HCT116 (cell line): ENCODE data around the gene TEX2. TPM values are rescaled to one million over a fixed set of nuclear protein-coding genes. Genes with fewer than 3 reads are reported as not detected.

Source experiments
- ATAC-seq: fragments of 200-7000 bp; cut with Tn5 transposase; 2 replicates; pipeline ENCODE4 v1.9.1; 2020; ENCODE audit warnings: mild to moderate bottlenecking, moderate library complexity
- BruUV-seq: library from RNA; stranded (reverse); fragments of 400-500 nt; replicated peaks from 2 replicates; lab custom pipeline; 2021; lab: Mats Ljungman, UMichigan
- CTCF ChIA-PET: fragments of 300-600 bp; sonication (Branson Sonifier 250); formaldehyde crosslinking; loops from one replicate; lab custom pipeline; 2021; ENCODE audit warnings: antibody characterized with exemption; lab: Charles Lee
- POLR2A ChIA-PET: fragments of 300-600, 350-600 bp; sonication (Branson Sonifier 250); formaldehyde crosslinking; loops from one replicate; lab custom pipeline; 2021; ENCODE audit warnings: antibody characterized with exemption; lab: Charles Lee
- RAD21 ChIA-PET, 2 experiments: fragments of 300-600 bp; sonication (Branson Sonifier 250); formaldehyde crosslinking; loops; one replicate each; lab custom pipeline; 2023; ENCODE audit warnings: low total read pairs in 2 of 2; ENCODE audit not compliant: uncharacterized antibody in 2 of 2, unreplicated experiment in 2 of 2, low non-redundant PET in 1 of 2; lab: Charles Lee
- DNase-seq: peaks from one replicate; pipeline ENCODE4 v3.0.0-alpha.2; 2010; ENCODE audit warnings: low read depth, low spot score
- H2AFZ ChIP-seq: fragments of 200-600 bp; shearing (Covaris generic), sonication (generic); 2 replicates; pipeline ENCODE4 v1.6.1; 2017; ENCODE audit warnings: low read depth, mixed run types, mixed read lengths, antibody characterized with exemption, low read length; ENCODE audit not compliant: poor library complexity, severe bottlenecking
- H3K27ac ChIP-seq: 2 replicates; pipeline ENCODE4 v1.5.1; 2012; ENCODE audit warnings: low read depth, low read length
- H3K27me3 ChIP-seq: fragments of 200-600 bp; sonication (generic); 2 replicates; pipeline ENCODE4 v1.6.1; 2016; ENCODE audit warnings: mixed run types, low read length, mixed read lengths; ENCODE audit not compliant: insufficient read depth
- H3K36me3 ChIP-seq, 2 experiments: fragments of 200-500 bp in 1 of 2; fragments of 200-600 bp in 1 of 2; sonication (Bioruptor generic) in 1 of 2; sonication (generic) in 1 of 2; 2 replicates each; pipeline versions ENCODE4 v1.5.1 to v1.6.1; 2014 to 2016; ENCODE audit warnings: low read length in 2 of 2, inconsistent platforms in 1 of 2, mixed read lengths in 1 of 2, mixed run types in 1 of 2; ENCODE audit not compliant: insufficient read depth in 2 of 2, control insufficient read depth in 1 of 2
- H3K4me1 ChIP-seq, 2 experiments: fragments of 200-600 bp in 1 of 2; sonication (generic) in 1 of 2; 2 replicates each; pipeline versions ENCODE4 v1.5.1 to v1.6.1; 2012 to 2017; ENCODE audit warnings: low read length in 2 of 2, inconsistent platforms in 1 of 2, mild to moderate bottlenecking in 1 of 2, mixed read lengths in 1 of 2, mixed run types in 1 of 2, moderate library complexity in 1 of 2; ENCODE audit not compliant: insufficient read depth in 2 of 2, control insufficient read depth in 1 of 2
- H3K4me2 ChIP-seq: fragments of 200-600 bp; sonication (generic); 2 replicates; pipeline ENCODE4 v1.6.1; 2017; ENCODE audit warnings: mixed run types, low read length, mixed read lengths
- H3K4me3 ChIP-seq, 2 experiments: fragments of 200-600 bp in 1 of 2; sonication (generic) in 1 of 2; replicated peaks in 1 of 2; 2 replicates each; pipeline ENCODE4 v1.5.1; 2011 to 2016; ENCODE audit warnings: low read length in 2 of 2, control low read depth in 1 of 2, low read depth in 1 of 2, mild to moderate bottlenecking in 1 of 2, mixed read lengths in 1 of 2, mixed run types in 1 of 2
- H3K79me2 ChIP-seq: fragments of 200-600 bp; sonication (generic); 2 replicates; pipeline ENCODE4 v1.6.1; 2017; ENCODE audit warnings: mild to moderate bottlenecking, mixed run types, low read length, moderate library complexity, mixed read lengths; ENCODE audit not compliant: insufficient read depth
- H3K9ac ChIP-seq: fragments of 200-600 bp; sonication (generic); 2 replicates; pipeline ENCODE4 v1.6.1; 2016; ENCODE audit warnings: low read length, mixed read lengths
- H3K9me2 ChIP-seq: fragments of 200-600 bp; sonication (generic), shearing (Covaris generic); 2 replicates; pipeline ENCODE4 v1.6.1; 2017; ENCODE audit warnings: mixed run types, mild to moderate bottlenecking, moderate library complexity; ENCODE audit not compliant: insufficient read depth
- H3K9me3 ChIP-seq, 2 experiments: fragments of 200-500 bp in 1 of 2; fragments of 200-600 bp in 1 of 2; sonication (Bioruptor generic) in 1 of 2; sonication (generic) in 1 of 2; 2 replicates each; pipeline ENCODE4 v1.6.1; 2014 to 2017; ENCODE audit warnings: low read length in 2 of 2, mixed read lengths in 2 of 2, inconsistent platforms in 1 of 2, low read depth in 1 of 2, mild to moderate bottlenecking in 1 of 2, mixed run types in 1 of 2, moderate library complexity in 1 of 2; ENCODE audit not compliant: control insufficient read depth in 1 of 2, insufficient read depth in 1 of 2
- H4K20me1 ChIP-seq: fragments of 200-600 bp; sonication (generic), shearing (Covaris generic); 2 replicates; pipeline ENCODE4 v1.6.1; 2017; ENCODE audit warnings: mixed run types, mild to moderate bottlenecking, moderate library complexity; ENCODE audit not compliant: insufficient read depth
- EGR1 ChIP-seq: IDR thresholded peaks from 2 replicates; pipeline ENCODE4 v1.6.1; 2012; ENCODE audit warnings: low read depth
- ELF1 ChIP-seq: IDR thresholded peaks from 2 replicates; pipeline ENCODE4 v1.6.1; 2012; ENCODE audit warnings: low read depth, borderline replicate concordance
- JUND ChIP-seq: IDR thresholded peaks from 2 replicates; pipeline ENCODE4 v1.6.1; 2012
- SIN3A ChIP-seq: IDR thresholded peaks from 2 replicates; pipeline ENCODE4 v1.6.1; 2012; ENCODE audit warnings: low read depth
- SP1 ChIP-seq: IDR thresholded peaks from 2 replicates; pipeline ENCODE4 v1.6.1; 2012; ENCODE audit warnings: low read depth
- TCF7L2 ChIP-seq: IDR thresholded peaks from 2 replicates; pipeline ENCODE4 v1.7.0; 2011; ENCODE audit warnings: borderline replicate concordance, inconsistent platforms; ENCODE audit not compliant: insufficient read depth, insufficient read length; ENCODE audit errors: extremely low read depth
- intact Hi-C: fragments of 100-400 bp; cut with micrococcal nuclease; formaldehyde crosslinking; loops from 2 replicates; pipeline ENCODE4 v1.10.0; 2022
- total RNA-seq: library from RNA; stranded (reverse); gene quantifications from one replicate; pipeline ENCODE4 v1.2.1, GENCODE V29; 2021; ENCODE audit not compliant: unreplicated experiment
- TF ChIP-seq, protein P1 (sequence below): IDR thresholded peaks from 2 replicates; pipeline ENCODE4 v1.6.1; 2011; ENCODE audit warnings: mild to moderate bottlenecking, low read length, moderate library complexity; ENCODE audit not compliant: insufficient replicate concordance; ENCODE audit errors: extremely low read depth
- TF ChIP-seq, protein P2 (sequence below): IDR thresholded peaks from 2 replicates; pipeline ENCODE4 v1.6.1; 2012
- TF ChIP-seq, protein P3 (sequence below), 3 experiments: fragments of 200-600 bp in 1 of 3; sonication (generic) in 1 of 3; IDR thresholded peaks in 2 of 3; conservative IDR thresholded peaks in 1 of 3; 2 replicates each; pipeline ENCODE4 v1.5.1; 2012 to 2017; ENCODE audit warnings: low read depth in 2 of 3, low read length in 2 of 3, antibody characterized with exemption in 1 of 3, borderline replicate concordance in 1 of 3, control low read depth in 1 of 3, mild to moderate bottlenecking in 1 of 3, mixed read lengths in 1 of 3, mixed run types in 1 of 3, moderate library complexity in 1 of 3; ENCODE audit not compliant: insufficient read depth in 1 of 3

Gene TEX2
- total RNA-seq, 1 experiment from 2014 or later = 24.6 TPM

- Histone ChIP-seq H3K79me2 (no peaks in the 10 kb centered on the region), H3K27ac (no peak overlapping the region), H3K4me1 (no peaks in the 10 kb centered on the region), H3K9me3 (no peaks in the 10 kb centered on the region), H3K27me3 (no peaks in the 10 kb centered on the region), H3K9me2 (no peaks in the 10 kb centered on the region), H3K4me3 (no peak overlapping the region), H3K36me3 (peaks cover 0 to 9% of the 10 kb centered on the region in 2 experiments; a peak in 1 of 4 replicates), H3K9ac (no peak overlapping the region), H4K20me1 (no peaks in the 10 kb centered on the region), H3K4me2 (no peak overlapping the region), H2AFZ (no peak overlapping the region)
- intact Hi-C loops = no loop called here
- DNase-seq (no peak), ATAC-seq (no peak)
- CTCF ChIA-PET = no interaction called here
- POLR2A ChIA-PET = interaction anchor here (2.2 kb wide), 1 partner anchor 21 kb away, joined by 12 read pairs; no protein-coding TSS in a partner anchor
- TF ChIP-seq ELF1 = no peak
- no peak for TF ChIP-seq TCF7L2
- no peak for TF ChIP-seq JUND
- TF ChIP-seq, protein P1, sequence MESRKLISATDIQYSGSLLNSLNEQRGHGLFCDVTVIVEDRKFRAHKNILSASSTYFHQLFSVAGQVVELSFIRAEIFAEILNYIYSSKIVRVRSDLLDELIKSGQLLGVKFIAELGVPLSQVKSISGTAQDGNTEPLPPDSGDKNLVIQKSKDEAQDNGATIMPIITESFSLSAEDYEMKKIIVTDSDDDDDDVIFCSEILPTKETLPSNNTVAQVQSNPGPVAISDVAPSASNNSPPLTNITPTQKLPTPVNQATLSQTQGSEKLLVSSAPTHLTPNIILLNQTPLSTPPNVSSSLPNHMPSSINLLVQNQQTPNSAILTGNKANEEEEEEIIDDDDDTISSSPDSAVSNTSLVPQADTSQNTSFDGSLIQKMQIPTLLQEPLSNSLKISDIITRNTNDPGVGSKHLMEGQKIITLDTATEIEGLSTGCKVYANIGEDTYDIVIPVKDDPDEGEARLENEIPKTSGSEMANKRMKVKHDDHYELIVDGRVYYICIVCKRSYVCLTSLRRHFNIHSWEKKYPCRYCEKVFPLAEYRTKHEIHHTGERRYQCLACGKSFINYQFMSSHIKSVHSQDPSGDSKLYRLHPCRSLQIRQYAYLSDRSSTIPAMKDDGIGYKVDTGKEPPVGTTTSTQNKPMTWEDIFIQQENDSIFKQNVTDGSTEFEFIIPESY = no peak
- no peak for TF ChIP-seq SIN3A
- TF ChIP-seq EGR1 = no peak
- no peak for TF ChIP-seq SP1
- TF ChIP-seq, protein P2, sequence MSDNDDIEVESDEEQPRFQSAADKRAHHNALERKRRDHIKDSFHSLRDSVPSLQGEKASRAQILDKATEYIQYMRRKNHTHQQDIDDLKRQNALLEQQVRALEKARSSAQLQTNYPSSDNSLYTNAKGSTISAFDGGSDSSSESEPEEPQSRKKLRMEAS = no peak
- TF ChIP-seq, protein P3, sequence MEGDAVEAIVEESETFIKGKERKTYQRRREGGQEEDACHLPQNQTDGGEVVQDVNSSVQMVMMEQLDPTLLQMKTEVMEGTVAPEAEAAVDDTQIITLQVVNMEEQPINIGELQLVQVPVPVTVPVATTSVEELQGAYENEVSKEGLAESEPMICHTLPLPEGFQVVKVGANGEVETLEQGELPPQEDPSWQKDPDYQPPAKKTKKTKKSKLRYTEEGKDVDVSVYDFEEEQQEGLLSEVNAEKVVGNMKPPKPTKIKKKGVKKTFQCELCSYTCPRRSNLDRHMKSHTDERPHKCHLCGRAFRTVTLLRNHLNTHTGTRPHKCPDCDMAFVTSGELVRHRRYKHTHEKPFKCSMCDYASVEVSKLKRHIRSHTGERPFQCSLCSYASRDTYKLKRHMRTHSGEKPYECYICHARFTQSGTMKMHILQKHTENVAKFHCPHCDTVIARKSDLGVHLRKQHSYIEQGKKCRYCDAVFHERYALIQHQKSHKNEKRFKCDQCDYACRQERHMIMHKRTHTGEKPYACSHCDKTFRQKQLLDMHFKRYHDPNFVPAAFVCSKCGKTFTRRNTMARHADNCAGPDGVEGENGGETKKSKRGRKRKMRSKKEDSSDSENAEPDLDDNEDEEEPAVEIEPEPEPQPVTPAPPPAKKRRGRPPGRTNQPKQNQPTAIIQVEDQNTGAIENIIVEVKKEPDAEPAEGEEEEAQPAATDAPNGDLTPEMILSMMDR (IDR thresholded peaks at IDR 0.05 in 2 of 3, conservative IDR thresholded peaks at IDR 0.05 in 1 of 3; ENCODE audit: borderline replicate concordance in 1 of 3, insufficient read depth in 1 of 3, low read depth in 2 of 3, low read length in 2 of 3) = no peak
- no TSS peak for BruUV-seq
- RAD21 ChIA-PET = no interaction called here
Observed at GRCh38 chr17:64166876-64167275, 96.2 kb downstream of the TEX2 start.
